ENCODE results near the gene MACROD2.
A peak's percentile ranks its signal among the peaks of the same experiment; 100 is the strongest.

The MACROD2 gene

GRCh38 chr20:15204234-15204633, 1208.9 kb downstream of the MACROD2 start:
- DNase-seq = no peak

DNA sequence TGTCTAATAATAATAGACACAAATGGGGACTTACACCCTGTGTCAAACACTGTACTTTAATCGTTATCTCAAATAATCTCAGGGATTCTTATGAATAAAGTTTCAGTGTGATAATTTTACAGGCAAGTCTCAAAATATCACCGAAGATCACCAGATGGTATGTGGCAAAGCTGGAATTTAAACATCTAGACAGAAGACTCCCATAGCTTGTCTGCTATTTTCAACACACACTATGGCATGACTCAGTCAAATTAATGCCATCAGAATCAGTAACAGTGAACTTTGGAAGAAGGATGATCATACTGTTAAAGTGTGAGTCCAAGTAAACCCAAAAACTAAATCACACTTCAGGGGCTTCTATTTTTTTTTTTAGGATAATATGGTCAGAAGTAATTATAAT, 1209.7 kb downstream of the MACROD2 start:
- DNase-seq = no peak

- no peak for DNase-seq
These were observed 1210.4 kb downstream of the MACROD2 start for GRCh38 chr20:15205719-15206118.

DNA sequence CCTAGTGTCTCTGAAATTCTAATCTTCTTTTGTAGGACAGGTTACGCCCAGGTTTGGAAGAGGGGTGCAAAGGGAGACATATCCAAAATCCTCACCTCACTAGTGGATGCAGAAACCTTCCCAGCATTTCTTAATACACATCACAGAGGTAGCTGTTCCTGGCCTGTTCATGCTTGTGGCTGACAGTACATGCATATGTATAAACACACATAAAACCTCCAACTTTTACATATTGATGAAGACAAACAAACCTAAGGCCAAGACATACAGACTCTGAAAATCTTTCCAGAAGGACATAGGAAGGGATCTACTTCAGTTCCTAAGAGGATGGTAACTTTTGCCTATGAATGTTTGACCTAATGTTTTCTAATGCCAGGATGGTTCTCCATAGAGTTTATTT, 1214.2 kb downstream of the MACROD2 start:
- no peak for DNase-seq

GRCh38 chr20:15214051-15214450, 1218.7 kb downstream of the MACROD2 start:
- DNase-seq = no peak

- DNase-seq = no peak
These were observed 1224.8 kb downstream of the MACROD2 start for GRCh38 chr20:15220009-15220656.

DNA sequence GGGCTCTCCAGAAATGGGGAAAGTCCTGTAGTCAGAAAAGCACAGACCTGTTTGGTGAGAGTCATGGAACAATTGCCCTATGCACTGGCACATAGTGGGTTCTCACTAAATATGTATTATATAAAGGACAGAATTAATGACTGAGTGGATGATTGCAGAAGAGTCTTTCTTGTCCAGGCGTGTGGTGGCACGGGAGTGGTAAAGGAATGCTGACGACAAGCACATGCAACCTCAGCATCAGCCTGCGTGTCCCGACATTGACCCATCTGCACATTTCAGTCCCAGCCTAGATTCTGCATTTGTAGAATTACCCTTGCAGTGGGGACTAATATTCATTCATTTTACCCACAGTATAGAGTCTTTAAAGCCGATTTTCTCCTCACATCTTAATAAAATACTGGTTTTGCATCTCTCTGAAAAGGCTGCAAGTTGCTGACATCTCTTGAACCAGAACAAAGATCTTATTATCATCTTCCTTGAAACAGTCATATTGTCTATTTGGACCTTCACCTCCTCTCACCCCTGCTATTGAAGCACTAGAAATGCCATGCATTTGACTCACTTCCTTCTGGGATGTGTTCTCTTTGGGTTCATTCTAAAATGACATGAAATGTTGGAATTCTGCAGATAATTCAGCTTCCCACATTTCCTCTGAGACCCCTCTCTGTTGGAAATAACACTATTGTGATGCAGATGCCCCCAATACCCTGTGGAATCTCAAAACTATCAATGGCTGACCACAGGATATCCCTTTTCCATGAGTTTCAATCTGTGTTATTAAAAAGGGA, 1225.7 kb downstream of the MACROD2 start:
- no peak for DNase-seq

- DNase-seq = no peak
These were observed 1227.4 kb downstream of the MACROD2 start for GRCh38 chr20:15222502-15223330.

GRCh38 chr20:15224199-15224598, 1228.9 kb downstream of the MACROD2 start:
- no peak for DNase-seq

GRCh38 chr20:15227102-15227501, 1231.8 kb downstream of the MACROD2 start:
- DNase-seq = no peak

- no peak for DNase-seq
These were observed 1236.9 kb downstream of the MACROD2 start for GRCh38 chr20:15232243-15232642.

- no peak for DNase-seq
These were observed 1240.3 kb downstream of the MACROD2 start for GRCh38 chr20:15235471-15236198.

GRCh38 chr20:15236812-15237211, 1241.5 kb downstream of the MACROD2 start:
- peak; percentile 83 for DNase-seq

DNA sequence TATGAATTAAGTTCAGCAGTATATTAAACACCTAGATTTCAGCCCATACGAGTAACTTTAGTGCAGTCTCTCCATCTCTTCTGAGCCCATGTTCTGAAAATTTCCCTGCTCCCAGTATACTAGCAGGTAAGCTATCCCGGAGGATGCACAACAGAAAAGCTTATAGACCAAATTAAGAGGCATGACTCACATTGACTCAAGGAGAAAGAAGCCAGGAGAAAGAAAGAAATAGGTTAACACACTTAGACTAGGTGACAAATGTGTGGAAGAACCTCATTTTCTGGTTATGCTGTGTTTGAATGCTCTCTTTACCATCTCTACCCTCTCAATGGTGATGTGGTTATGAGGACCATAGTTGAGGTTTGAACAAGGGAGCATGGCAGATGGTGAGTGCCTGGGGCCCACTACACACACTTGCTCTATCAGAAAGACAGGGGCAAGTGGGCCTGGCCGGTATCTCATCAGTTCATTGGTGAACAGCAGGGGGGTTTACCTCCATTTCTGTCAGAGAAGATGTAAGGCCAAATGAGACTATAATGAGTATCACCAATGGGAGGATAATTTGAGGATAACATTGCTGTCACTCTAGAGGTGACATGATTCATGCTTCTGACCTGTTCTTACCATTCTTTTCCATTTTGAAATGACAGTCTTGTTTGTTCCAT, 1244.4 kb downstream of the MACROD2 start:
- DNase-seq = no peak

DNA sequence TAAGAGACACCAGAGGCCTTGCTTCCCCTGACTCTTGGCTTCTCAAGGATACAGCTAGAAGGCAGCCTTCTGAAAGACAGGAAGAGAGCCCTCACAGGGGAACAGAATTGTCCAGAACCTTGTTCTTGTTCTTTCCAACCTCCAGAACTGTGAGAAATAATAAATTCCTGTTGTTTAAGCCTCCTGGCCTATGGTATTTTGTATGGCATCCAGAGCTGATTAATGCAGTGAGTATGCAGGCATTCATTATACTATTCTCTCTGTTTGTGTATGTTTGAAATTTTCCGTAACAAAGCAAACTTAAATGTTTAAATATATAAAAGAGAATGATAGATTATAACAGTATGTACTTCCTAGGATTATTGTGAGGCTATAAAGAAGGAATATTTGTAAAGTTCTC, 1245.5 kb downstream of the MACROD2 start:
- no peak for DNase-seq

GRCh38 chr20:15241681-15242080, 1246.4 kb downstream of the MACROD2 start:
- DNase-seq = no peak

DNA sequence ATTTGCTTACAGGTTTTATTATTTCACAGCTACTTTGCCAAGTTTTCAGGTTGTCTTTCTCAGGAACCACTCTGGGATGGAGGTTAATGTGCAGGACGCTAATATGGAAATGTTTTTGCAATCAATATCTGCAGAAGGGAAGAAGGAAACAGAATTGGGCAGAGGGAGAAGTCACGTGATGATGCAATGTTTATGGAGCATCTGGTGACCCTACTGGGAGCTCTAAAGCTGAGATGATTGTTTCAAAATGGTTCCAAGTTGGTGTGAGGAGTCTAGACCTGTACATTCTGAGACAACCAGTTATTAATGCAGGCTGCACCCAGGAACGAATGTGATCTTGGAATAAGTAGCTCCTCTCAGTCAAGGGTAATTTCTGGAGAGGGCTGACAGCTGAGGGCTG, 1247.5 kb downstream of the MACROD2 start:
- DNase-seq = no peak

DNA sequence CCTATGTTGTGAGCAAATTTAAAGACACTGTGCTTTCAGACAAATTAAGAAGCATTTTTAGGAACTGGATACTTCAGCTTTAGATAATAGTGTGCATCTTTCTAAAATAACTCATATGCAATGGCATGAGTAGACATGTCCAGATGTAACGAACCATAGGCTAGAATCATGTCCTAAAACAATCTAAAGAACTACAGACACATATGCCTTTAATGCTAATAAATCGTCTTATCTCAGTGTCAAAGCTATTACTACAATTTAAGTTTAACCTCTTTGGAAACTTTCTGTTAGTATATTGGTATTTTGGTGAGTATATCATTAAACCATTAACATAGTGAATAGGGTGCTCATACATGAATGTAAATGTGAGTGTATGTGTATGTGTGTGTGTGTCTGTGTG, 1250.6 kb downstream of the MACROD2 start:
- no peak for DNase-seq

- DNase-seq = peak; percentile 66
These were observed 1253.5 kb downstream of the MACROD2 start for GRCh38 chr20:15248618-15249395.

DNA sequence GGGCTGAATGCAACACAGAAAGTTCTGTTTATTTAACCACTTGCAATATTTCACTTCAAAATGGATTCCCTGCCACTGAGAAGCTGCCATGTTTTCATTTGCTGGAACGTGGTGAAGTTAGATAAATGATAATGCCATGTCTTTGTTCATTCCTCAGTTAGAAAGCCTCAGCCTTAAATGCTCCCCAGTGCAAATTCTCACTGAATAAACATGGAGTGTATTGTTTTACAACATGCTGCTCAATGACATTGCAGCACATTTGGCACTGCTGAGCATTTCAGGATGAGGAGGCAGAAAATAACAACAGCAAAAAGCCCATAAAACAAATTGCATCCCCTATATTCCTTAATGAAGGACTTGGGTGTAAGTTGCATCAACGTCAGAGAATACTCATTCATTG, 1255.9 kb downstream of the MACROD2 start:
- no peak for DNase-seq

DNA sequence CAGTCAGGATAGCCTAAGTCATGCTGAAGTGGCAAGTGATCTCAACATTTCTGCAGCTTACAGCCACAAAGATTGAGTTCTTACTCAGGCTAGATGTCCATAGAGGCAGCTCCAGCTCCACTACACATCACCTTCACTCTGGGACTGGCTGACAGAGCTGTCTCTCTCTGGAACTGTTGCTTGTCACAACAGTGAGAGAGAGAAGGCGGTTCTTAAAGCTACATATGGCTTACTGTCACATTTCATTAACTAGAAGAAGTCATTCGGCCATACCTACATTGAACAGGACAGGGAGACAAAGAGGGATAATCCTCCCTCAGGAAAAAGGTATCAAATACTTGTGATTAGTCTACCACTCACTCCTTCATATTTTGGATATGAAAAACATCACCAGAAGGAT, 1257.0 kb downstream of the MACROD2 start:
- DNase-seq = no peak

GRCh38 chr20:15253431-15253830, 1258.1 kb downstream of the MACROD2 start:
- DNase-seq = no peak

All from MV-4-11 (cell line).